ENCODE measurements around the gene FARP1.

DNA sequence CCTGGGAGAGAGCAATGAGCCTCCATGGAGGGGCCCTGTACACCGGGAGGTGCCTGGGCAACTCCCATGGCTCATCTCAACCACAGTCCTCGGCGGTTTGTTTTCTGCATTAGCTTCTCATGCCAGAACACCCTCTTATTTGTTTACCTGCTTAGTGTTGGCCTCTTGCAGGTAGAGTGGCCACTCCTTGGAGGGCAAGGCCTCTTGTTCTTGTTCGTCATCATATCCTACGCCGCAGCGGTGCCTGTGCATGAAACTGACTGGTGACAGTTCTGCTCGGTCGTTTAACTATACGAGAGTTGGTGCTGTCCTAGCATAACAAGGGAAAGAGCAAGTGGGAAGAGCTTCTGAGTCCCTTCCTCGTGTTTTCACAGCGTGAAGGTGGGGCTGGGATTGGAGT is 74.7 kb downstream of the FARP1 start:
- no peak for TF ChIP-seq NRF1 (IDR thresholded peaks at IDR 0.05; ENCODE audit: low read depth, low read length)
- TF ChIP-seq, protein P1, sequence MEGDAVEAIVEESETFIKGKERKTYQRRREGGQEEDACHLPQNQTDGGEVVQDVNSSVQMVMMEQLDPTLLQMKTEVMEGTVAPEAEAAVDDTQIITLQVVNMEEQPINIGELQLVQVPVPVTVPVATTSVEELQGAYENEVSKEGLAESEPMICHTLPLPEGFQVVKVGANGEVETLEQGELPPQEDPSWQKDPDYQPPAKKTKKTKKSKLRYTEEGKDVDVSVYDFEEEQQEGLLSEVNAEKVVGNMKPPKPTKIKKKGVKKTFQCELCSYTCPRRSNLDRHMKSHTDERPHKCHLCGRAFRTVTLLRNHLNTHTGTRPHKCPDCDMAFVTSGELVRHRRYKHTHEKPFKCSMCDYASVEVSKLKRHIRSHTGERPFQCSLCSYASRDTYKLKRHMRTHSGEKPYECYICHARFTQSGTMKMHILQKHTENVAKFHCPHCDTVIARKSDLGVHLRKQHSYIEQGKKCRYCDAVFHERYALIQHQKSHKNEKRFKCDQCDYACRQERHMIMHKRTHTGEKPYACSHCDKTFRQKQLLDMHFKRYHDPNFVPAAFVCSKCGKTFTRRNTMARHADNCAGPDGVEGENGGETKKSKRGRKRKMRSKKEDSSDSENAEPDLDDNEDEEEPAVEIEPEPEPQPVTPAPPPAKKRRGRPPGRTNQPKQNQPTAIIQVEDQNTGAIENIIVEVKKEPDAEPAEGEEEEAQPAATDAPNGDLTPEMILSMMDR (IDR thresholded peaks at IDR 0.05; ENCODE audit: control extremely low read depth in 1 of 3, insufficient read depth in 1 of 3, low read depth in 1 of 3, low read length in 3 of 3), result no peak
- TF ChIP-seq TBP (IDR thresholded peaks at IDR 0.05; ENCODE audit: low read depth, low read length), result no peak
- TF ChIP-seq EP300 (IDR thresholded peaks at IDR 0.05; ENCODE audit: borderline replicate concordance in 1 of 2, low read depth in 2 of 2, low read length in 2 of 2), result no peak
- TF ChIP-seq POLR2AphosphoS5 (IDR thresholded peaks at IDR 0.05; ENCODE audit: low read depth, low read length), result no peak
- TF ChIP-seq BRCA1 (IDR thresholded peaks at IDR 0.05; ENCODE audit: low read depth, low read length), result no peak
- TF ChIP-seq, protein P2, sequence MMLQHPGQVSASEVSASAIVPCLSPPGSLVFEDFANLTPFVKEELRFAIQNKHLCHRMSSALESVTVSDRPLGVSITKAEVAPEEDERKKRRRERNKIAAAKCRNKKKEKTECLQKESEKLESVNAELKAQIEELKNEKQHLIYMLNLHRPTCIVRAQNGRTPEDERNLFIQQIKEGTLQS (IDR thresholded peaks at IDR 0.05; ENCODE audit: insufficient read depth, low read depth, low read length), result no peak
- TF ChIP-seq ZNF274 (IDR thresholded peaks at IDR 0.05; ENCODE audit: borderline replicate concordance, extremely low read depth, low read length), result no peak
- no peak for TF ChIP-seq CHD1 (IDR thresholded peaks at IDR 0.05; ENCODE audit: low read depth, low read length)

Data from H1 (cell line).